ENCODE data around the gene JUND. TPM values are rescaled to one million over a fixed set of nuclear protein-coding genes. Genes with fewer than 3 reads are reported as not detected.

JUND gene
- total and polyA plus RNA-seq, 4 experiments from 2014 or later: 16.5 to 163 (median 148) TPM

- H3K27ac Mint-ChIP-seq: peak overlapping the region in 5 of 7 donors; percentile 62 to 86 (median 81)
- no peak overlapping the region for H3K27ac ChIP-seq (ENCODE audit: low read depth, low read length)
- H3K27me3 Mint-ChIP-seq: no peaks in the 10 kb centered on the region
- CTCF ChIA-PET (ENCODE audit: partially characterized antibody): interaction anchor here (1.9 to 2.5 kb wide), 2 partner anchors 8 to 18 kb away, joined by 5 to 8 read pairs; no protein-coding TSS in a partner anchor
- no peak overlapping the region for H3K4me3 ChIP-seq (ENCODE audit: low read length in 2 of 2)
- intact Hi-C loops (cut with micrococcal nuclease): no loop called here
- peaks cover 41% of the 10 kb centered on the region for H3K4me1 ChIP-seq (ENCODE audit: insufficient read depth, low read length)
- H3K4me1 Mint-ChIP-seq: peaks cover 17 to 45% (median 27%) of the 10 kb centered on the region in 4 donors
- DNase-seq: no peak
- no peaks in the 10 kb centered on the region for H3K27me3 ChIP-seq (ENCODE audit: insufficient read depth, low read length)
- no peak overlapping the region for H3K4me3 Mint-ChIP-seq
- POLR2A ChIA-PET (ENCODE audit: partially characterized antibody): interaction anchor here (1.6 to 10.4 kb wide), 3 partner anchors 8 to 20 kb away, joined by 7 to 1055 read pairs (median 7); partner anchors contain the start of genes IQCN and JUND
- no peaks in the 10 kb centered on the region for H3K9me3 ChIP-seq (ENCODE audit: control insufficient read depth in 1 of 2, low read length in 2 of 2)
- H3K36me3 ChIP-seq (ENCODE audit: insufficient read depth, low read length): no peaks in the 10 kb centered on the region
- peaks cover 0 to 2% of the 10 kb centered on the region in 2 donors for H3K36me3 Mint-ChIP-seq
- no peaks in the 10 kb centered on the region for H3K9me3 Mint-ChIP-seq
These were observed 15.9 kb upstream of the JUND start for GRCh38 chr19:18297308-18297707.

DNA sequence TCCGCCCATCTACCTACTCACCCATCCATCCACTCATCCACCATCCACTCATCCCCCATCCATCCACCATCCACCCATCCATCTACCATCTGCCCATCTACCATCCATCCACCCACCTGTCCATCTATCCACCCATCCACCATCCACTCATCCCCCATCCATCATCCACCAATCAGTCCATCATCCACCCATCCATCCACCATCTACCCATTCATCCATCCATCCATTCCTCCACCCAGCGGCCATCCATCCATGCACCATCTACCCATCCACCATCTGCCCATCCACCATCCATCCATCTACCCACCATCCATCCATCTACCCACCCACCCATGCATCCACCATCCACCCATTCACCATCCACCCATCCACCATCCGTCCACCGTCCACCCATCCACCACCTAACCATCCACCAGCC lies 13.6 kb upstream of the JUND start:
- ChIA-PET POLR2A (ENCODE audit: partially characterized antibody) (interaction anchor here (6.7 to 27.2 kb wide), 3 partner anchors 6 to 25 kb away, joined by 516 to 1691 read pairs (median 1055); partner anchors contain the start of genes JUND and LSM4), CTCF (ENCODE audit: partially characterized antibody) (interaction anchor here (3.4 kb wide), 1 partner anchor 15 kb away, joined by 53 read pairs; the partner anchor contains the start of gene JUND)
- peaks cover 28 to 67% (median 39%) of the 10 kb centered on the region in 4 donors for H3K4me1 Mint-ChIP-seq
- H3K9me3 ChIP-seq (ENCODE audit: control insufficient read depth in 1 of 2, low read length in 2 of 2): no peaks in the 10 kb centered on the region
- no peaks in the 10 kb centered on the region for H3K27me3 ChIP-seq (ENCODE audit: insufficient read depth, low read length)
- H3K36me3 Mint-ChIP-seq: peaks cover 0 to 3% of the 10 kb centered on the region in 2 donors
- H3K4me3 ChIP-seq (ENCODE audit: low read length in 2 of 2): no peak overlapping the region
- H3K27me3 Mint-ChIP-seq: no peaks in the 10 kb centered on the region
- intact Hi-C loops (cut with micrococcal nuclease): no loop called here
- peak overlapping the region; percentile 98 for H3K27ac ChIP-seq (ENCODE audit: low read depth, low read length)
- DNase-seq: peak in 1 of 5 donors; percentile 31
- no peaks in the 10 kb centered on the region for H3K9me3 Mint-ChIP-seq
- peaks cover 53% of the 10 kb centered on the region for H3K4me1 ChIP-seq (ENCODE audit: insufficient read depth, low read length)
- peak overlapping the region; percentile 79 to 100 (median 100) for H3K27ac Mint-ChIP-seq
- peak overlapping the region in 1 of 8 donors; percentile 95 for H3K4me3 Mint-ChIP-seq
- H3K36me3 ChIP-seq (ENCODE audit: insufficient read depth, low read length): no peaks in the 10 kb centered on the region

DNA sequence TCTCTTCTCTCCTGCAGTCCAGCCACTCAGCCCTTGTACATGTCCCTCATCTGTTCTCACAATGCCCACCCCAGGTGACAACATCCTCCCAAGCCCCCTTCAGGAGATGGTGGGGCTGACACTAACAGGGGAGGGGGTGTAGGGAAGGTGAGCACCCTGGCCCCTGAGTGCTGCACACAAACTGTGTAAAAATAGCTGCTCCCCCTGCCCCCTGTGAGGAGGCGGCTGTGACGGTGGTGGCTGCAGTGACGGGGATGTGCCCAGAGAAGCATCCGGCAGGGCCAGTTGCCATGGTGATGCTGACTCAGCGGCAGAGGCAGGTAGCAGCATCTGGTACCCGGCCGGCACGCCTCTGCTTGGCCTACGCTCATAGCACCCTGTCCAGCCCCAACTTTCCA lies 13.0 kb upstream of the JUND start:
- H3K27me3 Mint-ChIP-seq: no peaks in the 10 kb centered on the region
- ChIA-PET CTCF (ENCODE audit: partially characterized antibody) (interaction anchor here (3.4 kb wide), 1 partner anchor 14 kb away, joined by 53 read pairs; the partner anchor contains the start of gene JUND), POLR2A (ENCODE audit: partially characterized antibody) (interaction anchor here (6.7 to 27.2 kb wide), 3 partner anchors 6 to 26 kb away, joined by 516 to 1691 read pairs (median 1055); partner anchors contain the start of genes JUND and LSM4)
- peak overlapping the region; percentile 79 to 100 (median 100) for H3K27ac Mint-ChIP-seq
- Histone ChIP-seq H3K9me3 (ENCODE audit: control insufficient read depth in 1 of 2, low read length in 2 of 2) (no peaks in the 10 kb centered on the region), H3K27me3 (ENCODE audit: insufficient read depth, low read length) (no peaks in the 10 kb centered on the region), H3K4me1 (ENCODE audit: insufficient read depth, low read length) (peaks cover 58% of the 10 kb centered on the region), H3K27ac (ENCODE audit: low read depth, low read length) (peak overlapping the region; percentile 98), H3K4me3 (ENCODE audit: low read length in 2 of 2) (no peak overlapping the region), H3K36me3 (ENCODE audit: insufficient read depth, low read length) (no peaks in the 10 kb centered on the region)
- peak; percentile 89 to 97 (median 92) for DNase-seq
- H3K4me3 Mint-ChIP-seq: peak overlapping the region in 7 of 8 donors; percentile 44 to 95 (median 72)
- H3K4me1 Mint-ChIP-seq: peaks cover 32 to 73% (median 44%) of the 10 kb centered on the region in 4 donors
- H3K36me3 Mint-ChIP-seq: peaks cover 0 to 3% of the 10 kb centered on the region in 2 donors
- intact Hi-C loops (cut with micrococcal nuclease): loop anchor here (1.0 kb wide), 2 partner anchors 10 to 13 kb away; partner anchors contain the start of gene JUND
- H3K9me3 Mint-ChIP-seq: peaks cover 0 to 2% (median 0%) of the 10 kb centered on the region in 8 donors

DNA sequence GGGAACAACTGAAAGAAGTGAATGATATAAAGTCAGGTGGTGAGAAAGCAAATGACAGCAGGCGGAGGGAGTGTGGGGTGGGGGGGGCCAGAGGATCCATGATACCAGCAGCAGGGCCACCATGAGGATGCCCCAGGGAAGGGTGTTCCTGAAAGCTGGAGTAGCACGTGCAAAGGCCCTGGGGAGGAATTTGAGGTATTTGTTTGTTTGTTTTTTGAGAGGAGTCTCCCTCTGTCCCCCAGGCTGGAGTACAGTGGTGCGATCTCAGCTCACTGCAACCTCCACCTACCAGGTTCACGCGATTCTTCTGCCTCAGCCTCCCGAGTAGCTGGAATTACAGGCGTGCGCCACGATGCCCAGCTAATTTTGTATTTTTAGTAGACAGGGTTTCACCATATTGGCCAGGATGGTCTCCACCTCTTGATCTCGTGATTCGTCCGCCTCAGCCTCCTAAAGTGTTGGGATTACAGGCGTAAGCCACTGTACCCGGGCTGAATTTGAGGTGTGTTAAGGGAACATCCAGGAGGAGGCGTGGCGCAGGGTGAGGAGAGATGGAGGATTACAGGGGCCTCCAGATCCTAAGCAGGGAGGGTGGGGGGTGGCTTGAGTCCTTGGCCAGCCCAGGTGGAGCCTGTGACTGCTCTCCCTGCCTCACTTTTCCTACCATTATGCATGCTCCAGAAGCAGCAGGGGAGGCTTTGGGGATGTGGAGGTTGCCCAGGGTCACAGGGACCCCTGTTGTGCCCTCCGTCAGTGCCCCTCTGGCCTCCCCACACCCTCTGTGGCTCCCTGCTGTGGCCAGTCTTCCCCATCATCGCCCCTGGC lies 12.4 kb upstream of the JUND start:
- no peaks in the 10 kb centered on the region for H3K27me3 Mint-ChIP-seq
- peaks cover 33 to 77% (median 46%) of the 10 kb centered on the region in 4 donors for H3K4me1 Mint-ChIP-seq
- Histone ChIP-seq H3K27ac (ENCODE audit: low read depth, low read length) (peak overlapping the region; percentile 98), H3K4me1 (ENCODE audit: insufficient read depth, low read length) (peaks cover 64% of the 10 kb centered on the region), H3K9me3 (ENCODE audit: control insufficient read depth in 1 of 2, low read length in 2 of 2) (no peaks in the 10 kb centered on the region), H3K36me3 (ENCODE audit: insufficient read depth, low read length) (no peaks in the 10 kb centered on the region), H3K4me3 (ENCODE audit: low read length in 2 of 2) (peak overlapping the region in 1 of 2 donors; percentile 81), H3K27me3 (ENCODE audit: insufficient read depth, low read length) (no peaks in the 10 kb centered on the region)
- peaks cover 0 to 2% (median 0%) of the 10 kb centered on the region in 8 donors for H3K9me3 Mint-ChIP-seq
- ChIA-PET POLR2A (ENCODE audit: partially characterized antibody) (interaction anchor here (1.2 to 27.2 kb wide), 4 partner anchors 7 to 26 kb away, joined by 3 to 1691 read pairs (median 786); partner anchors contain the start of genes JUND and LSM4), CTCF (ENCODE audit: partially characterized antibody) (interaction anchor here (2.5 to 3.4 kb wide), 2 partner anchors 11 to 13 kb away, joined by 17 to 53 read pairs; partner anchors contain the start of gene JUND)
- H3K27ac Mint-ChIP-seq: peak overlapping the region; percentile 79 to 100 (median 100)
- intact Hi-C loops (cut with micrococcal nuclease): loop anchor here (1.0 kb wide), 2 partner anchors 10 to 13 kb away; partner anchors contain the start of gene JUND
- H3K36me3 Mint-ChIP-seq: peaks cover 0 to 3% of the 10 kb centered on the region in 2 donors
- no peak for DNase-seq
- H3K4me3 Mint-ChIP-seq: peak overlapping the region; percentile 68 to 95 (median 88)

DNA sequence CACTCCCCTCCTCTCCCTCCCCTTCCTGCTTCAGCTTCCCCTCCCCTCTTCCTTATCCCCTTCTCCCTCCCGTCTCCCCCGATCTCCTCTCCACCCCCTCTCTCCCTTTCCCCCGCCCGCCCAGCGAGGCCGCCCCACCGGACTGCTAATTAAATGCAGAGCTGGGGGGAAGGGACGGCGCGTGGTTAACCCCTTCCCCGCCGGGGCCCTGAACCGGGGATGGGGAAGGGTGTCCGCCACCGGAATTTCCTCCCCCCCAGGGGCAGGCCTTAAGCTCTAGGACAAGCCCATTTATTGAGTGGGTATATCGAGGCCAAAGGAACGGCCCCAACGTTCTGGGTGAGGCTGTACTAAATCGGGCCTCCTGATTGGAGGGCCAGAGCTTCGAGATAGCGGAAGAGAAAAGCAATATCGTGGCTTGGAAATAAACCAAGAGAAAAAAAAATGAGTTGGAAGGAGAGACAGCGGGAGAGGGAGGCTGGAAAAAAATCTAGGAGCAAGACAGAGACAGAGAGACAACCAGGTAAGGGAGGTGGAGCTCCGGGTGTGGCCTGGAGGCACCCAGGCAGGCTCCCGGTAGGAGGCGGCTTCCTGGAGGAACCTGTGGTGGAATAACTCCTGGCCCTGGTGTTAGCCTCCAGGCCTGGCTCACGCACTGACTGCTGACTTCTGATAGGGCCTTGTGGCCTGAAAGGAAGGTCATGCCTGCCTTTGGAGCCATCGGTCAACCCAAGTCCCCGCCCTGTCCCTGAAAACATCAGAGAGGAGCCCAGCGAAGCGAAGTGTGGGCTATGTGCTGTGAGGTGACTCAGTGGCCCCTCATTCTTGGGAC lies 11.6 kb upstream of the JUND start:
- ChIA-PET CTCF (ENCODE audit: partially characterized antibody) (interaction anchor here (0.6 to 3.4 kb wide), 6 partner anchors 9 to 46 kb away, joined by 3 to 53 read pairs (median 6); partner anchors contain the start of genes JUND and LSM4), POLR2A (ENCODE audit: partially characterized antibody) (interaction anchor here (0.9 to 27.2 kb wide), 5 partner anchors 8 to 126 kb away, joined by 3 to 1691 read pairs (median 516); partner anchors contain the start of genes JUND, LSM4 and SSBP4)
- H3K4me3 Mint-ChIP-seq: peak overlapping the region; percentile 79 to 95 (median 92)
- H3K27me3 ChIP-seq (ENCODE audit: insufficient read depth, low read length): no peaks in the 10 kb centered on the region
- no peaks in the 10 kb centered on the region for H3K27me3 Mint-ChIP-seq
- H3K9me3 Mint-ChIP-seq: peaks cover 0 to 2% (median 0%) of the 10 kb centered on the region in 8 donors
- peaks cover 35 to 78% (median 48%) of the 10 kb centered on the region in 4 donors for H3K4me1 Mint-ChIP-seq
- peaks cover 0 to 3% of the 10 kb centered on the region in 2 donors for H3K36me3 Mint-ChIP-seq
- H3K27ac Mint-ChIP-seq: peak overlapping the region; percentile 79 to 100 (median 100)
- intact Hi-C loops (cut with micrococcal nuclease): no loop called here
- H3K27ac ChIP-seq (ENCODE audit: low read depth, low read length): peak overlapping the region; percentile 98
- H3K9me3 ChIP-seq (ENCODE audit: control insufficient read depth in 1 of 2, low read length in 2 of 2): no peaks in the 10 kb centered on the region
- DNase-seq: no peak
- no peaks in the 10 kb centered on the region for H3K36me3 ChIP-seq (ENCODE audit: insufficient read depth, low read length)
- H3K4me3 ChIP-seq (ENCODE audit: low read length in 2 of 2): peak overlapping the region; percentile 66 to 81
- peaks cover 64% of the 10 kb centered on the region for H3K4me1 ChIP-seq (ENCODE audit: insufficient read depth, low read length)

DNA sequence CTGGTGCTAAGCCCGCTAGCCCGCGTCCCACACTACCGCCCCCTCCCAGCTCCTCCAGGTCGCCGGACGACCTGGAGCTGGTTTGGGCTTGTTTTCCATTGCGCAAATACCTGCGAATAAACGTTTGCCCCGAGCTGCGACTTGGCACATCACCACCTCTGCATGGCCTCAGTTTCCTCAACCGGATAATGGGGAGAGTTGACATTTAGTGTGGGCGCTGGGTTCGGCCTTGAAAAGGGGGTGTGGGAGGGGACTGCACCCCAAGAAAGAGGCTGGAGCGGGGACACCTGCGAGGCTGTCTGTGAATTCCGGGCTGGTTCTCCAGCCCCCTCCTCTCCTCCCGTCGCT lies 11.0 kb upstream of the JUND start:
- no peaks in the 10 kb centered on the region for H3K9me3 ChIP-seq (ENCODE audit: control insufficient read depth in 1 of 2, low read length in 2 of 2)
- peak overlapping the region; percentile 66 to 81 for H3K4me3 ChIP-seq (ENCODE audit: low read length in 2 of 2)
- Mint-ChIP-seq H3K4me1 (peaks cover 35 to 78% (median 48%) of the 10 kb centered on the region in 4 donors), H3K4me3 (peak overlapping the region; percentile 79 to 95 (median 92)), H3K36me3 (peaks cover 0 to 3% of the 10 kb centered on the region in 2 donors), H3K9me3 (peaks cover 0 to 2% (median 0%) of the 10 kb centered on the region in 8 donors), H3K27ac (peak overlapping the region; percentile 79 to 100 (median 100)), H3K27me3 (no peaks in the 10 kb centered on the region)
- POLR2A ChIA-PET (ENCODE audit: partially characterized antibody): interaction anchor here (0.9 to 27.2 kb wide), 5 partner anchors 8 to 127 kb away, joined by 3 to 1691 read pairs (median 516); partner anchors contain the start of genes JUND, LSM4 and SSBP4
- no peaks in the 10 kb centered on the region for H3K27me3 ChIP-seq (ENCODE audit: insufficient read depth, low read length)
- intact Hi-C loops (cut with micrococcal nuclease): no loop called here
- H3K4me1 ChIP-seq (ENCODE audit: insufficient read depth, low read length): peaks cover 64% of the 10 kb centered on the region
- CTCF ChIA-PET (ENCODE audit: partially characterized antibody): interaction anchor here (0.6 to 3.4 kb wide), 6 partner anchors 9 to 47 kb away, joined by 3 to 53 read pairs (median 6); partner anchors contain the start of genes JUND and LSM4
- H3K27ac ChIP-seq (ENCODE audit: low read depth, low read length): peak overlapping the region; percentile 98
- no peaks in the 10 kb centered on the region for H3K36me3 ChIP-seq (ENCODE audit: insufficient read depth, low read length)
- DNase-seq: peak in 4 of 5 donors; percentile 37 to 68 (median 39)

Measured in CD4-positive, alpha-beta memory T cell (primary cell).